Motor neuron (in vitro differentiated cells): ENCODE measurements around the gene GUK1. TPM values are rescaled to one million over a fixed set of nuclear protein-coding genes. Genes with fewer than 3 reads are reported as not detected.
A peak's percentile ranks its signal among the peaks of the same experiment; 100 is the strongest.

Experiments
- ATAC-seq, 8 experiments: fragments of 200-7000 bp; cut with Tn5 transposase; replicated peaks in 6 of 8; 2 replicates each; pipeline ENCODE4 v1.8.0; 2021; ENCODE audit warnings: mild to moderate bottlenecking in 8 of 8, moderate library complexity in 8 of 8
- H3K27ac ChIP-seq, 2 donors: fragments of 250-450 bp; sonication (Bioruptor Pico); 2 replicates each; pipeline ENCODE4 v1.9.0; 2021; ENCODE audit warnings: antibody characterized with exemption in 2 of 2, mild to moderate bottlenecking in 2 of 2, moderate library complexity in 1 of 2
- H3K4me1 ChIP-seq, 2 donors: fragments of 250-450 bp; sonication (Bioruptor Pico); replicated peaks in 1 of 2; 2 replicates each; pipeline ENCODE4 v1.6.1; 2021; ENCODE audit warnings: antibody characterized with exemption in 2 of 2, mild to moderate bottlenecking in 2 of 2, moderate library complexity in 1 of 2
- H3K4me3 ChIP-seq, 5 donors: fragments of 250-450 bp; sonication (Bioruptor Pico); 2 replicates each; pipeline ENCODE4 v1.9.0; 2021; ENCODE audit warnings: antibody characterized with exemption in 5 of 5, mild to moderate bottlenecking in 5 of 5, moderate library complexity in 4 of 5
- WGBS, 10 experiments: fragments of 450-650 bp; shearing (Covaris generic); methylation state at CpG; one replicate each; pipeline ENCODE4 v1.0.0; 2022; 5-methylcytosine and 5-hydroxymethylcytosine counted together
- in situ Hi-C, 9 experiments: fragments of 400-800 bp; cut with MboI; loops; one replicate each; pipeline ENCODE4 v1.15.0; 2021; ENCODE audit warnings: low sequenced_read_pairs in 9 of 9, low pct_unique_long_range_greater_than_20kb in 2 of 9; ENCODE audit not compliant: unreplicated experiment in 9 of 9
- total RNA-seq, 8 experiments: library from RNA; unstranded; fragments of 300-600 nt; gene quantifications; 2 replicates each; pipeline versions ENCODE4 v1.2.3 to v1.2.4, GENCODE V29; 2022

Gene GUK1
- total RNA-seq, 8 experiments from 2014 or later = 187 to 466 (median 319) TPM

GRCh38 chr1:228120857-228121489 lies 19.1 kb upstream of the GUK1 start:
- Histone ChIP-seq H3K27ac (no peak overlapping the region), H3K4me1 (no peaks in the 10 kb centered on the region), H3K4me3 (no peak overlapping the region)
- in situ Hi-C loops = no loop called here
- ATAC-seq = peak in 3 of 8 experiments; percentile 68 to 92 (median 91)
- WGBS, 10 experiments = 23 to 84% (median 61%) methylated on average over 2 to 5 of the region's 5 CpGs

DNA sequence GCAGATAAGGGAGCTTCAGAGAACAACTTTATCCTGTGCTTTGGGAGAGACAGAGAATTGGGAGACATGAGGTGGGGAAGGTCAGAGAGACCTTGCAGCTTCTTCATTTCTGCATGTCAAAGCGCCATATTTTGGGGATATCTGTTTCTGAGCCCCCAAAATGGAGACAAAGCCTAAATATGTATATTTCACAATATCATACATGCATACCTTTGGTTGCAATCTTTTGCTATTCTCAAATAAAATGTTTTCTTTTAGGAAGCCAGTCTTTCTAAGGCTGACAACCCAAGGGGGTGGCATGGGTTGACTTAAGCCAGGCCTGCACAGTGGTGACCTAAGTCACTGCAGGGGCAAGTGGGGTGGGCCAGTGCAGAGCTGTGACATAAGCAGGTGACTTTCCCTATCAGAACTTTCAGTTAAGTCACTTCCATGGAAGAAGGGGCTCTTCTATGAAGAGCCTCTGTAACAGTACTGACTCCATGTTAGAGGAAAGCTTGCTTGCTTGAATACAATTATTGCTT lies 17.1 kb upstream of the GUK1 start:
- ATAC-seq = no peak
- in situ Hi-C loops = no loop called here
- H3K4me3 ChIP-seq = no peak overlapping the region

GRCh38 chr1:228123505-228123904 lies 16.6 kb upstream of the GUK1 start:
- WGBS, 10 experiments = 0 to 40% (median 29%) methylated on average over 2 of the region's 2 CpGs; no CpG with 5 or more reads in 2 of the 10 experiments
- Histone ChIP-seq H3K4me1 (no peaks in the 10 kb centered on the region), H3K27ac (no peak overlapping the region), H3K4me3 (no peak overlapping the region)
- in situ Hi-C loops = no loop called here
- no peak for ATAC-seq

More for the DNA sequence above, 17.1 kb upstream of the GUK1 start:
- no peak overlapping the region for H3K27ac ChIP-seq
- H3K4me1 ChIP-seq = no peaks in the 10 kb centered on the region
- 0 to 50% (median 24%) methylated on average over 1 of the region's 1 CpG; no CpG with 5 or more reads in 4 of the 10 experiments for WGBS, 10 experiments

- 32 to 92% (median 66%) methylated on average over 1 to 5 of the region's 5 CpGs for WGBS, 10 experiments
- Histone ChIP-seq H3K4me1 (no peaks in the 10 kb centered on the region), H3K27ac (no peak overlapping the region), H3K4me3 (no peak overlapping the region)
- no peak for ATAC-seq
- in situ Hi-C loops = no loop called here
These were observed 14.9 kb upstream of the GUK1 start for GRCh38 chr1:228125185-228125584.

DNA sequence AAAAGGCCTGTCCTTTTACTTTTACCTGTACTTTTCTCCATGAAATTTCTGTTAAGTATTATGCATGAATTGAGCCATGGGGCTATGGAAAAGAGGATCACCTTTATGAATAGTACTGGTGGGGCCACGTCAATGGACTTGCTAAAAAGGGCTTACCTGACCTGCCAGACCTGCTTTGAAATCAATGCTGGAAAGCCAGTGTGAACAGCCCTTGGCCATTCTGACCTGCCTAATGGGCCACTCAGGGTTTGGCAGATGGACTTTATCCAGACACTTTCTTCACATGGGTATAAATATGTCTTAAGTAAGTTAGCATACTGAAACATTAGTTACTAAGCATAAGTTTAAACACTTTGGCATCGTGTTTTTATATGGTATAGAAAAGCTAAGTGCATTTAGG lies 8.3 kb upstream of the GUK1 start:
- no peak overlapping the region for H3K27ac ChIP-seq
- ATAC-seq = no peak
- WGBS, 10 experiments = 20 to 89% (median 74%) methylated on average over 1 to 2 of the region's 2 CpGs
- in situ Hi-C loops = no loop called here
- H3K4me3 ChIP-seq = no peak overlapping the region
- no peaks in the 10 kb centered on the region for H3K4me1 ChIP-seq

GRCh38 chr1:228134591-228134990 lies 5.5 kb upstream of the GUK1 start:
- Histone ChIP-seq H3K4me1 (no peaks in the 10 kb centered on the region), H3K27ac (no peak overlapping the region), H3K4me3 (no peak overlapping the region)
- in situ Hi-C loops = no loop called here
- ATAC-seq = no peak
- WGBS, 10 experiments = 40 to 81% (median 67%) methylated on average over 3 to 10 of the region's 12 CpGs; no CpG with 5 or more reads in 3 of the 10 experiments

- H3K27ac ChIP-seq = no peak overlapping the region
- no peak overlapping the region for H3K4me3 ChIP-seq
- ATAC-seq = no peak
- 0 to 40% (median 8%) methylated on average over 1 of the region's 1 CpG; no CpG with 5 or more reads in 1 of the 10 experiments for WGBS, 10 experiments
- in situ Hi-C loops = no loop called here
- peaks cover 7 to 8% of the 10 kb centered on the region in 2 donors for H3K4me1 ChIP-seq
These were observed 3.2 kb upstream of the GUK1 start for GRCh38 chr1:228136901-228137300.

- ATAC-seq = no peak
- in situ Hi-C loops = no loop called here
- Histone ChIP-seq H3K4me1 (peaks cover 25 to 26% of the 10 kb centered on the region in 2 donors), H3K27ac (peak overlapping the region; percentile 65 to 82), H3K4me3 (peak overlapping the region; percentile 76 to 93 (median 82))
- 0 to 61% (median 16%) methylated on average over 1 to 15 of the region's 30 CpGs; no CpG with 5 or more reads in 4 of the 10 experiments for WGBS, 10 experiments
These were observed 611 bp upstream of the GUK1 start for GRCh38 chr1:228139406-228139930.

GRCh38 chr1:228140724-228141225 lies 696 bp downstream of the GUK1 start:
- peaks cover 25 to 26% of the 10 kb centered on the region in 2 donors for H3K4me1 ChIP-seq
- peak overlapping the region; percentile 85 to 95 for H3K27ac ChIP-seq
- peak overlapping the region; percentile 76 to 93 (median 82) for H3K4me3 ChIP-seq
- ATAC-seq = no peak
- in situ Hi-C loops = no loop called here
- 1 to 15% (median 8%) methylated on average over 2 to 14 of the region's 25 CpGs; no CpG with 5 or more reads in 3 of the 10 experiments for WGBS, 10 experiments

- WGBS, 10 experiments = 5 to 68% (median 40%) methylated on average over 1 to 26 of the region's 27 CpGs; no CpG with 5 or more reads in 2 of the 10 experiments
- peak in 3 of 8 experiments; percentile 0 to 3 (median 1) for ATAC-seq
- in situ Hi-C loops = no loop called here
- Histone ChIP-seq H3K27ac (peak overlapping the region in 1 of 2 donors; percentile 95), H3K4me1 (peaks cover 25 to 26% of the 10 kb centered on the region in 2 donors), H3K4me3 (peak overlapping the region; percentile 76 to 93 (median 82))
These were observed 1.4 kb downstream of the GUK1 start for GRCh38 chr1:228141226-228142044.

GRCh38 chr1:228142155-228142691 lies 2.1 kb downstream of the GUK1 start:
- in situ Hi-C loops = no loop called here
- WGBS, 10 experiments = 90 to 100% (median 94%) methylated on average over 2 to 8 of the region's 16 CpGs; no CpG with 5 or more reads in 6 of the 10 experiments
- no peak overlapping the region for H3K27ac ChIP-seq

DNA sequence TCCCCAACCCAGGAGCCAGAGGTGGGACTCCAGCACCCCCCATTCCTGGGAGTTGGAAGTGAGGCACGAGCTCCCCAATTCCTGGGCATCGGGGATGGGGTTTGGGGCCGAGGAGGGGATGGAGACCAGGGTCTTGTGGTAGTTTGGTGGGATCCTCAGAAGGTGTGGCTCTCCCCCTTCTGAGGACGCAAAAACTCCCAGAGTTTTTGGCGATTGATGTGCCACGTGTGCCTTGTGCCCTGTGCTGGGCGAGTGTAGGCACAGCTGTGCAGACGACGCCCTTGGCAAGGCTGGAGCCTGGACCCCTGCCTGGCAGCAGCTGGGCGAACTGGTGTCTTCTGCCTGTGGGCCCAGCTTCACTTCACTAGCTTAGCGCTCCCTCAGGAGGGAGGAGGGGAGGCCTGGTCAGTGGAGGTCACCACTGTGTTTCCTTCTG lies 2.6 kb downstream of the GUK1 start:
- Histone ChIP-seq H3K4me1 (peaks cover 25 to 26% of the 10 kb centered on the region in 2 donors), H3K4me3 (peak overlapping the region in 3 of 5 donors; percentile 76 to 93 (median 82)), H3K27ac (no peak overlapping the region)
- 40 to 100% (median 93%) methylated on average over 2 to 8 of the region's 11 CpGs; no CpG with 5 or more reads in 7 of the 10 experiments for WGBS, 10 experiments
- ATAC-seq = no peak
- in situ Hi-C loops = no loop called here

More at GRCh38 chr1:228142155-228142691, 2.1 kb downstream of the GUK1 start:
- H3K4me1 ChIP-seq = peaks cover 25 to 26% of the 10 kb centered on the region in 2 donors
- peak overlapping the region; percentile 76 to 93 (median 82) for H3K4me3 ChIP-seq
- no peak for ATAC-seq
